Progenitor cell of endocrine pancreas (in vitro differentiated cells): ENCODE measurements around the gene ZFC3H1. TPM values are rescaled to one million over a fixed set of nuclear protein-coding genes. Genes with fewer than 3 reads are reported as not detected.

ENCODE experiments used
- DNase-seq: peaks from one replicate; pipeline ENCODE4 v3.0.0; 2021; ENCODE audit warnings: low spot score; ENCODE audit not compliant: unreplicated experiment
- H3K27ac Mint-ChIP-seq: 2 replicates; pipeline ENCODE4 v1.8.0; 2021; ENCODE audit warnings: mild to moderate bottlenecking, moderate library complexity, mixed read lengths
- H3K27me3 Mint-ChIP-seq: 2 replicates; pipeline ENCODE4 v1.8.0; 2021; ENCODE audit warnings: mixed read lengths
- H3K36me3 Mint-ChIP-seq: 2 replicates; pipeline ENCODE4 v1.8.0; 2022; ENCODE audit warnings: mixed read lengths; ENCODE audit not compliant: insufficient read depth
- H3K4me1 Mint-ChIP-seq: 2 replicates; pipeline ENCODE4 v1.8.0; 2021; ENCODE audit warnings: low read depth, mixed read lengths
- H3K4me3 Mint-ChIP-seq: 2 replicates; pipeline ENCODE4 v1.8.0; 2021; ENCODE audit warnings: low read depth, mild to moderate bottlenecking, moderate library complexity, mixed read lengths
- H3K9me3 Mint-ChIP-seq: 2 replicates; pipeline ENCODE4 v1.8.0; 2021; ENCODE audit warnings: low read depth, mixed read lengths
- CTCF ChIP-seq: fragments of 200-600 bp; sonication (generic); IDR thresholded peaks from one replicate; pipeline ENCODE4 v1.5.0; 2021; ENCODE audit warnings: antibody characterized with exemption, mild to moderate bottlenecking; ENCODE audit not compliant: unreplicated experiment
- total RNA-seq: library from RNA; stranded (reverse); gene quantifications from 2 replicates; pipeline ENCODE4 v1.2.1, GENCODE V29; 2021

ZFC3H1 gene
- total RNA-seq, 1 donor from 2014 or later: 54.7 TPM

- no peak overlapping the region for H3K4me3 Mint-ChIP-seq
- no peak overlapping the region for H3K27ac Mint-ChIP-seq
- peaks cover 9% of the 10 kb centered on the region for H3K4me1 Mint-ChIP-seq
- no peak for TF ChIP-seq CTCF
- DNase-seq: no peak
- H3K27me3 Mint-ChIP-seq: peaks cover 7% of the 10 kb centered on the region
- no peaks in the 10 kb centered on the region for H3K36me3 Mint-ChIP-seq
- H3K9me3 Mint-ChIP-seq: no peaks in the 10 kb centered on the region
Observed at GRCh38 chr12:71566655-71567054, 97.0 kb downstream of the ZFC3H1 start.

GRCh38 chr12:71565535-71565934, 98.1 kb downstream of the ZFC3H1 start:
- no peak for DNase-seq
- no peak for TF ChIP-seq CTCF
- no peak overlapping the region for H3K4me3 Mint-ChIP-seq
- H3K36me3 Mint-ChIP-seq: no peaks in the 10 kb centered on the region
- no peak overlapping the region for H3K27ac Mint-ChIP-seq
- peaks cover 9% of the 10 kb centered on the region for H3K4me1 Mint-ChIP-seq
- no peaks in the 10 kb centered on the region for H3K9me3 Mint-ChIP-seq
- H3K27me3 Mint-ChIP-seq: peaks cover 4% of the 10 kb centered on the region

GRCh38 chr12:71562676-71563595, 100.7 kb downstream of the ZFC3H1 start:
- Mint-ChIP-seq H3K4me1 (peaks cover 9% of the 10 kb centered on the region), H3K27me3 (peaks cover 7% of the 10 kb centered on the region), H3K4me3 (no peak overlapping the region), H3K27ac (no peak overlapping the region), H3K9me3 (no peaks in the 10 kb centered on the region), H3K36me3 (no peaks in the 10 kb centered on the region)
- DNase-seq: no peak
- no peak for TF ChIP-seq CTCF

Other genes starting within 250 kb of the ZFC3H1 start
- gene LGR5, start 224.1 kb downstream of the ZFC3H1 start, total RNA-seq: 0.67 and 1.2 TPM in 2 replicates
- 7.0 and 8.9 TPM in 2 replicates for gene THAP2, start 453 bp upstream of the ZFC3H1 start, total RNA-seq
- 19.4 and 24.8 TPM in 2 replicates for gene TMEM19, start 22.2 kb upstream of the ZFC3H1 start, total RNA-seq
- 52.5 and 54.0 TPM in 2 replicates for gene RAB21, start 91.0 kb upstream of the ZFC3H1 start, total RNA-seq
- gene TBC1D15, start 175.9 kb upstream of the ZFC3H1 start, total RNA-seq: 29.1 and 33.2 TPM in 2 replicates